ENCODE measurements around the gene CORO6. TPM values are rescaled to one million over a fixed set of nuclear protein-coding genes. Genes with fewer than 3 reads are reported as not detected.

Gene CORO6
- total RNA-seq, 3 donors from 2014 or later: 1.2 to 21.3 (median 2.5) TPM

DNA sequence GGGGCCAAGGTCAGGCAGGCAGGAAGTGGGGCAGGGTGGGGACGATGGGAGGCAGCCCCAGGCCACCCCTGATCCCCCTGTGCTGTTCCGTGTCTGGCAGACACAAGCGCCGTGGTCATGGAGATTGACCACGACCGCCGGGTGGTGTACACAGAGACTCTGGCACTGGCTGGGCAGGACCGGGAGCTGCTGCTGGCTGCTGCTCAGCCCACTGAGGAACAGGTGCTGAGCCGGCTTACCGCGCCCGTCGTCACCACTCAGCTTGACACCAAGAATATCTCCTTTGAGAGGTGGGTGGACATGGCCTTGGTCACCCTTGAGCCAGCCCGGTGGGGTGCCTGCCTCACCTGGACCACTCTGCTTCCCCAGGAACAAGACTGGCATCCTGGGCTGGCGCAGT lies 13.7 kb downstream of the CORO6 start:
- TF ChIP-seq, protein P1, sequence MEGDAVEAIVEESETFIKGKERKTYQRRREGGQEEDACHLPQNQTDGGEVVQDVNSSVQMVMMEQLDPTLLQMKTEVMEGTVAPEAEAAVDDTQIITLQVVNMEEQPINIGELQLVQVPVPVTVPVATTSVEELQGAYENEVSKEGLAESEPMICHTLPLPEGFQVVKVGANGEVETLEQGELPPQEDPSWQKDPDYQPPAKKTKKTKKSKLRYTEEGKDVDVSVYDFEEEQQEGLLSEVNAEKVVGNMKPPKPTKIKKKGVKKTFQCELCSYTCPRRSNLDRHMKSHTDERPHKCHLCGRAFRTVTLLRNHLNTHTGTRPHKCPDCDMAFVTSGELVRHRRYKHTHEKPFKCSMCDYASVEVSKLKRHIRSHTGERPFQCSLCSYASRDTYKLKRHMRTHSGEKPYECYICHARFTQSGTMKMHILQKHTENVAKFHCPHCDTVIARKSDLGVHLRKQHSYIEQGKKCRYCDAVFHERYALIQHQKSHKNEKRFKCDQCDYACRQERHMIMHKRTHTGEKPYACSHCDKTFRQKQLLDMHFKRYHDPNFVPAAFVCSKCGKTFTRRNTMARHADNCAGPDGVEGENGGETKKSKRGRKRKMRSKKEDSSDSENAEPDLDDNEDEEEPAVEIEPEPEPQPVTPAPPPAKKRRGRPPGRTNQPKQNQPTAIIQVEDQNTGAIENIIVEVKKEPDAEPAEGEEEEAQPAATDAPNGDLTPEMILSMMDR (IDR thresholded peaks at IDR 0.05): no peak
- Histone ChIP-seq H3K9me3 (no peaks in the 10 kb centered on the region), H3K4me1 (ENCODE audit: low read depth) (peaks cover 8% of the 10 kb centered on the region), H3K4me3 (no peak overlapping the region), H3K36me3 (ENCODE audit: low read depth) (no peaks in the 10 kb centered on the region)
- DNase-seq: no peak
- ATAC-seq: no peak
- intact Hi-C loops (cut with DNase I, micrococcal nuclease): no loop called here

DNA sequence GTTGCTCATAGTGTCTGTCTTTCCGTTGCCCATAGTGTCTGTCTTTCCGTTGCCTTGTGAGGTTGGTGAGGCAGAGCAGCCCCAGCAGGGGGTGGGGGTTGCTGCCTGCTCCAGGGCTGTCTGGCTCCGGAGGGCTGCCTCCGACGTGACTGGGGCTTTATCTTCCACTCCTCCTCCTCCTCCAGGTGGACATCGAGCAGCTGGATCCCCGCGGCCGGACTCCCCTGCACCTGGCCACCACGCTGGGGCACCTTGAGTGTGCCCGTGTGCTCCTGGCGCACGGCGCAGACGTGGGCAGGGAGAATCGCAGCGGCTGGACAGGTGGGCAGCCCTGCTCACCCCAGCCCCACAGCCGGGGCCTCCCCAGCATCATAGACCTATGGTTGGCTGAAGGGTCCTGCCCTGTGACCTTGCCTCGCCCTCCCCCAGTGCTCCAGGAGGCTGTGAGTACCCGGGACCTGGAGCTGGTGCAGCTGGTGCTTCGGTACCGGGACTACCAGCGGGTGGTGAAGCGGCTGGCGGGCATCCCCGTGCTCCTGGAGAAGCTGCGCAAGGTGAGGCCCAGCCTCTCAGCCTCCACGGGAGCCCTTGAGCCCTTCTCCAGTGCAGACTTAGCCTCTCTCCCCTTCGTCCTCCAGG lies 15.0 kb downstream of the CORO6 start:
- H3K4me1 ChIP-seq (ENCODE audit: low read depth): no peaks in the 10 kb centered on the region
- DNase-seq (no peak), ATAC-seq (no peak)
- intact Hi-C loops (cut with DNase I, micrococcal nuclease): no loop called here
- no peaks in the 10 kb centered on the region for H3K9me3 ChIP-seq
- no peak overlapping the region for H3K4me3 ChIP-seq
- TF ChIP-seq, protein P1 (IDR thresholded peaks at IDR 0.05): no peak
- H3K36me3 ChIP-seq (ENCODE audit: low read depth): no peaks in the 10 kb centered on the region

DNA sequence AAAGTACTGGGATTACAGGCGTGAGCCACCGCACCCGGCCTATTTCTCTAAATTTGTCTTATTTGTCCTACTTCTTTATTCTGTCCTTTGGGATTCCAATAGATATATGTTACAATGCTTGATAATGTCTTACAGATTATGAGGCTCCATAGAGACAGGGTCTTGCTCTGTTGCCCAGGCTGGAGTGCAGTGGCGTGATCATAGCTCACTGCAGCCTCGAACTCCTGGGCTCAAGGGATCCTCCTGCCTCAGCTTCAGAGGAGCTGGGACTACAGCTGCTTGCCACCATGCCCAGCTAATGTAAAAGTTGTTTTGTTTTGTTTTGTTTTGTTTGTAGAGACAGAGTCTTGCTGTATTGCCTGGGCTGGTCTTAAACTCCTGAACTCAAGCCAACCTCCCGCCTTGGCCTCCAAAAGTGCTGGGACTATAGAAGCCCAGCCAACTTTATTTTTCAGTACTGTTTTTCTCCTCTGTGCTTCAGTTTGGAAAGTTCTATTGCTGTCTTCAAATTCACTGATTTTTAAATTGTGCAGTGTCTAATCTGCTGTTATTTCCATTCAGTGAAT lies 19.5 kb downstream of the CORO6 start:
- no peaks in the 10 kb centered on the region for H3K36me3 ChIP-seq (ENCODE audit: low read depth)
- H3K4me1 ChIP-seq (ENCODE audit: low read depth): no peaks in the 10 kb centered on the region
- TF ChIP-seq, protein P1 (IDR thresholded peaks at IDR 0.05): no peak
- H3K9me3 ChIP-seq: no peaks in the 10 kb centered on the region
- ATAC-seq: no peak
- intact Hi-C loops (cut with DNase I, micrococcal nuclease): no loop called here
- no peak overlapping the region for H3K4me3 ChIP-seq
- DNase-seq: peak in 1 of 3 donors; percentile 4

DNA sequence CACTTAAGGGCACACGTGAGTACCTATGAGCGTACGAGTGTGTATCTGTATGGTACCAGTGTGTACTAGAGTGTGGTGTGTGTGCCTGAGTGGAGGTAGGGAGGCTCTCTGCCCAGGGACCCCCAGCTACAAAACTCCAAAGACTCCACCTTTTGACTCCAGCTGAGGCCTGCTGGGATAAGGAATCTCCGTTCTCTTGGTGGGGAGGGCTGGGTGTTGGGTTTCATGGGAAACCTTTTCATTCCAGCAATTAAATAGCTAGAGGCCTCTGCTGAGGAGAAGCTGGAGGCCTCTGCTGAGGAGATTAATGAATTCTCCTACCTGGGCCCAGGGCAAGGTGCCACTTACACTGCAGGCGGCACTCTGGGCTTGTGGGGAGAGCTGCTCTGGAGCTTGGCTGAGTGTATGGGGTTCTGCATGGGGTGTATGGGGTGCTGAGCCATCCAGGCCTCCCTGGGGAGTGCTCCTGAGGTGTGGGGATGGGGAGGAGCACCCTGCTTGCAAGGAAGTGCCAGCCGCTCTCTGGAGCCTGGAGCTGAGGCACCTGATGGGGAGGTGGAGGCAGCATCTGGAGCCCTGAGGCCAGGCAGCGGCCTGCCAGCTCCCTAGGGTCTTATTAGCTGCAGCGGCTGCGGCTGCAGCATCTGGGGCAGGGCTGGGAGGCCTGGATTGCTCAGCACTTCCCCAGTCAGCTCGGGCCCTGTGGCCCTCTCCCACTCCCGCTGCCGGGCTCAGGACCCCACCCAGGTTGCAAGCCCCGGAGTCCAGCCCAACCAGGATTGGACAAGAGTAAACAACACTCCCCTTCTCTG lies 25.1 kb downstream of the CORO6 start:
- Histone ChIP-seq H3K9me3 (no peaks in the 10 kb centered on the region), H3K36me3 (ENCODE audit: low read depth) (no peaks in the 10 kb centered on the region), H3K4me3 (no peak overlapping the region), H3K4me1 (ENCODE audit: low read depth) (peaks cover 11% of the 10 kb centered on the region)
- ATAC-seq (no peak), DNase-seq (peak in 1 of 3 donors; percentile 16)
- TF ChIP-seq, protein P1 (IDR thresholded peaks at IDR 0.05): no peak
- intact Hi-C loops (cut with DNase I, micrococcal nuclease): no loop called here

DNA sequence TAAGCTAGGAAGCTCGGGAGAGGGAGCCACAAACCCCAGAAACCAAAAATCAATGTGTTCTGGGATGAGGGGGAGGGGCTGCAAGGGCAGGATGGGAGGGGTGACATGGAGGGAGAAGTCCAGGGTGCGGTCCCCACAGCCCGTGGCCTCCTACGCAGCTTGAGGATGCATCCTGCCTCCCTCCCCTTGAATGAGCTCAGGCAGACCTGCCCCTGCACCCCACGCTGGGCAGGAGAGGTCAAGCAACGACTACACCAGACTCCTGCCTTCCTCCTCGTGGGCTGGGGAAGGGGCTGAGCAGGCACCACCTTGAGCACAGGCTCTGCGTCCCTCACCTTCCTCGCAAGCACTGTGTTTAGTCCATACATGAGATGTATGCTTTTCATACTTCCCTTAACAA lies 25.9 kb downstream of the CORO6 start:
- intact Hi-C loops (cut with DNase I, micrococcal nuclease): no loop called here
- ATAC-seq: no peak
- Histone ChIP-seq H3K9me3 (no peaks in the 10 kb centered on the region), H3K36me3 (ENCODE audit: low read depth) (no peaks in the 10 kb centered on the region), H3K4me1 (ENCODE audit: low read depth) (peaks cover 19% of the 10 kb centered on the region), H3K4me3 (no peak overlapping the region)
- DNase-seq: peak in 1 of 3 donors; percentile 22
- TF ChIP-seq, protein P1 (IDR thresholded peaks at IDR 0.05): no peak

All from mucosa of descending colon (tissue), 3 donors.